ENCODE results near the gene FOXE3. TPM values are rescaled to one million over a fixed set of nuclear protein-coding genes. Genes with fewer than 3 reads are reported as not detected.

The FOXE3 gene
- total RNA-seq, 1 experiment from 2014 or later, result 0.46 TPM

- Histone ChIP-seq H3K27me3 (ENCODE audit: control insufficient read depth, insufficient read depth, low read length) (no peaks in the 10 kb centered on the region), H3K36me3 (ENCODE audit: control insufficient read depth, insufficient read depth, low read length) (no peaks in the 10 kb centered on the region), H3K27ac (ENCODE audit: low read length) (no peak overlapping the region), H3K4me1 (ENCODE audit: control insufficient read depth, insufficient read depth, low read length) (no peaks in the 10 kb centered on the region), H3K4me3 (ENCODE audit: low read depth in 2 of 2, low read length in 2 of 2) (no peak overlapping the region), H3K9me3 (ENCODE audit: control insufficient read depth, insufficient read depth, low read depth, low read length) (no peaks in the 10 kb centered on the region)
- ATAC-seq (no peak), DNase-seq (ENCODE audit: low read depth, low spot score) (no peak)
- no TSS peak for BruUV-seq (replicated peaks)
- ChIA-PET CTCF (no interaction called here), POLR2A (no interaction called here)
- TF ChIP-seq, protein P1, sequence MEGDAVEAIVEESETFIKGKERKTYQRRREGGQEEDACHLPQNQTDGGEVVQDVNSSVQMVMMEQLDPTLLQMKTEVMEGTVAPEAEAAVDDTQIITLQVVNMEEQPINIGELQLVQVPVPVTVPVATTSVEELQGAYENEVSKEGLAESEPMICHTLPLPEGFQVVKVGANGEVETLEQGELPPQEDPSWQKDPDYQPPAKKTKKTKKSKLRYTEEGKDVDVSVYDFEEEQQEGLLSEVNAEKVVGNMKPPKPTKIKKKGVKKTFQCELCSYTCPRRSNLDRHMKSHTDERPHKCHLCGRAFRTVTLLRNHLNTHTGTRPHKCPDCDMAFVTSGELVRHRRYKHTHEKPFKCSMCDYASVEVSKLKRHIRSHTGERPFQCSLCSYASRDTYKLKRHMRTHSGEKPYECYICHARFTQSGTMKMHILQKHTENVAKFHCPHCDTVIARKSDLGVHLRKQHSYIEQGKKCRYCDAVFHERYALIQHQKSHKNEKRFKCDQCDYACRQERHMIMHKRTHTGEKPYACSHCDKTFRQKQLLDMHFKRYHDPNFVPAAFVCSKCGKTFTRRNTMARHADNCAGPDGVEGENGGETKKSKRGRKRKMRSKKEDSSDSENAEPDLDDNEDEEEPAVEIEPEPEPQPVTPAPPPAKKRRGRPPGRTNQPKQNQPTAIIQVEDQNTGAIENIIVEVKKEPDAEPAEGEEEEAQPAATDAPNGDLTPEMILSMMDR (IDR thresholded peaks at IDR 0.05), result no peak
- TF ChIP-seq SIN3A (IDR thresholded peaks at IDR 0.05; ENCODE audit: borderline replicate concordance, insufficient read depth, low read depth, low read length) (no peak), TCF7L2 (IDR thresholded peaks at IDR 0.05; ENCODE audit: low read depth, low read length) (no peak), POLR2AphosphoS5 (IDR thresholded peaks at IDR 0.05; ENCODE audit: low read depth, low read length) (no peak)
- TF ChIP-seq, protein P2, sequence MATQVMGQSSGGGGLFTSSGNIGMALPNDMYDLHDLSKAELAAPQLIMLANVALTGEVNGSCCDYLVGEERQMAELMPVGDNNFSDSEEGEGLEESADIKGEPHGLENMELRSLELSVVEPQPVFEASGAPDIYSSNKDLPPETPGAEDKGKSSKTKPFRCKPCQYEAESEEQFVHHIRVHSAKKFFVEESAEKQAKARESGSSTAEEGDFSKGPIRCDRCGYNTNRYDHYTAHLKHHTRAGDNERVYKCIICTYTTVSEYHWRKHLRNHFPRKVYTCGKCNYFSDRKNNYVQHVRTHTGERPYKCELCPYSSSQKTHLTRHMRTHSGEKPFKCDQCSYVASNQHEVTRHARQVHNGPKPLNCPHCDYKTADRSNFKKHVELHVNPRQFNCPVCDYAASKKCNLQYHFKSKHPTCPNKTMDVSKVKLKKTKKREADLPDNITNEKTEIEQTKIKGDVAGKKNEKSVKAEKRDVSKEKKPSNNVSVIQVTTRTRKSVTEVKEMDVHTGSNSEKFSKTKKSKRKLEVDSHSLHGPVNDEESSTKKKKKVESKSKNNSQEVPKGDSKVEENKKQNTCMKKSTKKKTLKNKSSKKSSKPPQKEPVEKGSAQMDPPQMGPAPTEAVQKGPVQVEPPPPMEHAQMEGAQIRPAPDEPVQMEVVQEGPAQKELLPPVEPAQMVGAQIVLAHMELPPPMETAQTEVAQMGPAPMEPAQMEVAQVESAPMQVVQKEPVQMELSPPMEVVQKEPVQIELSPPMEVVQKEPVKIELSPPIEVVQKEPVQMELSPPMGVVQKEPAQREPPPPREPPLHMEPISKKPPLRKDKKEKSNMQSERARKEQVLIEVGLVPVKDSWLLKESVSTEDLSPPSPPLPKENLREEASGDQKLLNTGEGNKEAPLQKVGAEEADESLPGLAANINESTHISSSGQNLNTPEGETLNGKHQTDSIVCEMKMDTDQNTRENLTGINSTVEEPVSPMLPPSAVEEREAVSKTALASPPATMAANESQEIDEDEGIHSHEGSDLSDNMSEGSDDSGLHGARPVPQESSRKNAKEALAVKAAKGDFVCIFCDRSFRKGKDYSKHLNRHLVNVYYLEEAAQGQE (IDR thresholded peaks at IDR 0.05; ENCODE audit: insufficient read depth in 1 of 2, low read depth in 2 of 2, low read length in 1 of 2), result no peak
- intact Hi-C loops (cut with micrococcal nuclease; ENCODE audit: unreplicated experiment) (loop anchor here (5.0 kb wide), 2 partner anchors 327 to 342 kb away; no protein-coding TSS in a partner anchor), in situ Hi-C loops (cut with HindIII; ENCODE audit: low pct_unique_long_range_greater_than_20kb, low sequenced_read_pairs) (no loop called here)
Observed at GRCh38 chr1:47385020-47385419, 31.1 kb upstream of the FOXE3 start.

DNA sequence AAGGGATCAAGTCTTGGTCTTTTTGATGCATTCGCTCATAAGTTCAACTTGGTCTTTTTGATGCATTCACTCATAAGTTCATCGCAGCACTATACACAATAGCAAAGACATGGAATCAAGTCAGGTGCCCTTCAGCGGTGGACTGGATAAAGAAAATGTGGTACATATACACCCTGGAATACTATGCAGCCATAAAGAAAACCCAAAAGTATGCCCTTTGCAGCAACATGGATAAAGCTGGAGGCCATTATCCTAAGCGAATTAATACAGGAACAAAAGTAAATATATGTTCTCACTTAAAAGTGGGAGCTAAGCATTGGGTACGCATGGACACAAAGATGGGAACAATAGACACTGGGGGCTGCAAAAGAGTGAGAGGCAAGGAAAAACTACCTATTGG is 29.8 kb upstream of the FOXE3 start:
- ChIA-PET CTCF (no interaction called here), POLR2A (no interaction called here)
- Histone ChIP-seq H3K27ac (ENCODE audit: low read length) (no peak overlapping the region), H3K27me3 (ENCODE audit: control insufficient read depth, insufficient read depth, low read length) (no peaks in the 10 kb centered on the region), H3K36me3 (ENCODE audit: control insufficient read depth, insufficient read depth, low read length) (no peaks in the 10 kb centered on the region), H3K9me3 (ENCODE audit: control insufficient read depth, insufficient read depth, low read depth, low read length) (no peaks in the 10 kb centered on the region), H3K4me1 (ENCODE audit: control insufficient read depth, insufficient read depth, low read length) (no peaks in the 10 kb centered on the region; the same call in 1 of the 2 replicates), H3K4me3 (ENCODE audit: low read depth in 2 of 2, low read length in 2 of 2) (no peak overlapping the region)
- intact Hi-C loops (cut with micrococcal nuclease; ENCODE audit: unreplicated experiment) (loop anchor here (5.0 kb wide), 2 partner anchors 326 to 341 kb away; no protein-coding TSS in a partner anchor), in situ Hi-C loops (cut with HindIII; ENCODE audit: low pct_unique_long_range_greater_than_20kb, low sequenced_read_pairs) (no loop called here)
- TF ChIP-seq, protein P2 (IDR thresholded peaks at IDR 0.05; ENCODE audit: insufficient read depth in 1 of 2, low read depth in 2 of 2, low read length in 1 of 2), result no peak
- BruUV-seq (replicated peaks), result no TSS peak
- DNase-seq (ENCODE audit: low read depth, low spot score) (no peak), ATAC-seq (no peak)
